ENCODE data around the gene GPR17.

The GPR17 gene

DNA sequence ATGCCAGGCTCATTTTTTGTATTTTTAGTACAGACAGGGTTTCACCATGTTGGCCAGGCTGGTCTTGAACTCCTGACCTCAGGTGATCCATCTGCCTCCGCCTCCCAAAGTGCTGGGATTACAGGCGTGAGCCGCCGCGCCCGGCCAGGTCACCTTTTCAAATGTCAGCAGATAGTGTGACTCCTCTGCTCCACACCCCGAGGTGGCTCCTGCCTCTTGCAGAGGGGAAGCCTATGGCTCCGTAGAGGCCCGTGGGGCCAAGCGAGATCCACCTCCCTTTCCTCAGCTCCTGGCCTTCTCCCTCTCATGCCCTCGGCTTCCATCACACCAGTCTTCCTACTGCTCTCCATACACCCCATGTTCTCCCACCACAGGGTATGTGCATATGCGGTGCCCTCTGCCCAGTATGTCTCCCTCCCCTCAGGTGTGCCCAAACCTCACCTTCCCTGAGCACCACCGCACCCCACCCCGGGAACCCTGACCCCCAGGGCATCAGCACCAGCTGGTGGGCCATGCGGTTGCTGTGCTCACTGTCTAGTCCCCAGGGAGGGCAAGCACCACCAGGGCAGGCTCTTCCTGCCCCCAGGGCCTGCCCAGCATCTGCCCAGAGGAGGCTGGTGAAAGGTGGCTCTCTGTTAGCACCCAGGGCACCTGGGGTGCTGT lies 10.7 kb downstream of the GPR17 start:
- H3K9me3 ChIP-seq (ENCODE audit: control insufficient read depth, insufficient read depth, low read length) = no peaks in the 10 kb centered on the region
- H3F3A ChIP-seq (ENCODE audit: control insufficient read depth, insufficient read depth) = no peaks in the 10 kb centered on the region; the same call in 1 of the 2 replicates
- H3K4me1 ChIP-seq (ENCODE audit: control insufficient read depth, low read length) = peaks cover 18% of the 10 kb centered on the region
- no peak overlapping the region for H3K4me2 ChIP-seq (ENCODE audit: low read length)
- no peak overlapping the region for H3K4me3 ChIP-seq (ENCODE audit: low read length)
- no peaks in the 10 kb centered on the region for H3K9me2 ChIP-seq (replicated peaks; ENCODE audit: control insufficient read depth, low read length)
- no peaks in the 10 kb centered on the region for H3K79me2 ChIP-seq (ENCODE audit: control insufficient read depth, low read length)
- no peaks in the 10 kb centered on the region for H3K27me3 ChIP-seq (ENCODE audit: control insufficient read depth, low read length)
- H3K27ac ChIP-seq (ENCODE audit: low read depth, low read length) = no peak overlapping the region
- no peaks in the 10 kb centered on the region for H4K20me1 ChIP-seq (ENCODE audit: control insufficient read depth, insufficient read depth, low read depth, low read length)
- H3K36me3 ChIP-seq (ENCODE audit: control insufficient read depth, low read length) = no peaks in the 10 kb centered on the region
- TF ChIP-seq EZH2phosphoT487 (IDR thresholded peaks at IDR 0.05; ENCODE audit: borderline replicate concordance, low read length) = no peak
- TF ChIP-seq, protein P1, sequence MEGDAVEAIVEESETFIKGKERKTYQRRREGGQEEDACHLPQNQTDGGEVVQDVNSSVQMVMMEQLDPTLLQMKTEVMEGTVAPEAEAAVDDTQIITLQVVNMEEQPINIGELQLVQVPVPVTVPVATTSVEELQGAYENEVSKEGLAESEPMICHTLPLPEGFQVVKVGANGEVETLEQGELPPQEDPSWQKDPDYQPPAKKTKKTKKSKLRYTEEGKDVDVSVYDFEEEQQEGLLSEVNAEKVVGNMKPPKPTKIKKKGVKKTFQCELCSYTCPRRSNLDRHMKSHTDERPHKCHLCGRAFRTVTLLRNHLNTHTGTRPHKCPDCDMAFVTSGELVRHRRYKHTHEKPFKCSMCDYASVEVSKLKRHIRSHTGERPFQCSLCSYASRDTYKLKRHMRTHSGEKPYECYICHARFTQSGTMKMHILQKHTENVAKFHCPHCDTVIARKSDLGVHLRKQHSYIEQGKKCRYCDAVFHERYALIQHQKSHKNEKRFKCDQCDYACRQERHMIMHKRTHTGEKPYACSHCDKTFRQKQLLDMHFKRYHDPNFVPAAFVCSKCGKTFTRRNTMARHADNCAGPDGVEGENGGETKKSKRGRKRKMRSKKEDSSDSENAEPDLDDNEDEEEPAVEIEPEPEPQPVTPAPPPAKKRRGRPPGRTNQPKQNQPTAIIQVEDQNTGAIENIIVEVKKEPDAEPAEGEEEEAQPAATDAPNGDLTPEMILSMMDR (IDR thresholded peaks at IDR 0.05; ENCODE audit: low read depth, low read length, poor library complexity, severe bottlenecking) = no peak

DNA sequence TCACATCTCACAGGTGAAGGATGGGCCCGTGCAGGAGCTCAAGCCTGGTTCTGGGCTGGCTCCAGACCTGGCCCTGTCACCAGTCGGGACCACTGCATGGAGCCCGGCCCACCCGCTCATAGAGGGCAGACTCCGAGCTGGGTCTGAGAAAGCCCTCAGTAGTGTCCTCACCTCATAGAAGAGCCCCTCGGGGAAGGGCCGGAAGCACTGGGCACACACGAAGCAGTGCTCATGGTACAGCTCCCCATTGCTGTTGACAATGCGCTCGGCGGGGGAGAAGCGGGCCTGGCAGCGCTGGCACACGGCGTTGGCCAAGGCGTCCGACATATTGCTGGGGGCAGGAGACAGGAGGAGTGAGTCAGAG lies 11.3 kb downstream of the GPR17 start:
- H3K27ac ChIP-seq (ENCODE audit: low read depth, low read length) = no peak overlapping the region
- H3K4me2 ChIP-seq (ENCODE audit: low read length) = no peak overlapping the region

DNA sequence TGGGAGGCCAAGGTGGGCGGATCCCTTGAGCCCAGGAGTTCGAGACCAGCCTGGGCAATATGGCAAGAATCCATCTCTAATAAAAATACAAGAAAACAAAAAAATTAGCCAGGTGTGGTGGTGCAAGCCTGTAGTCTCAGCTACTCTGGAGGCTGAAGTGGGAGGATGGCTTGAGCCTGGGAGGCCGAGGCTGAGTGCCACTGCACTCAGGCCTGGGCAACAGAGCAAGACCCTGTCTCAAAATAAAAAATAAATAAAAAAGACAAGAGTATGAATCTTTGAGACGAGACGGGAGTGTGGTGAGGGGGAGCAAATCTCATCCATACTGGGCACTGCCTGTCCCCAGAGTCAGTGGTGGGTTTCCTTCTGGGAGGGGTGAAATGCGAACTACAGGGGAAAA lies 12.2 kb downstream of the GPR17 start:
- TF ChIP-seq EZH2phosphoT487 (IDR thresholded peaks at IDR 0.05; ENCODE audit: borderline replicate concordance, low read length) = no peak
- TF ChIP-seq, protein P1 (IDR thresholded peaks at IDR 0.05; ENCODE audit: low read depth, low read length, poor library complexity, severe bottlenecking) = no peak
- H4K20me1 ChIP-seq (ENCODE audit: control insufficient read depth, insufficient read depth, low read depth, low read length) = no peaks in the 10 kb centered on the region
- H3K36me3 ChIP-seq (ENCODE audit: control insufficient read depth, low read length) = no peaks in the 10 kb centered on the region
- no peaks in the 10 kb centered on the region for H3K79me2 ChIP-seq (ENCODE audit: control insufficient read depth, low read length)
- H3K4me3 ChIP-seq (ENCODE audit: low read length) = no peak overlapping the region
- H3K9me2 ChIP-seq (replicated peaks; ENCODE audit: control insufficient read depth, low read length) = no peaks in the 10 kb centered on the region
- H3F3A ChIP-seq (ENCODE audit: control insufficient read depth, insufficient read depth) = no peaks in the 10 kb centered on the region
- H3K4me1 ChIP-seq (ENCODE audit: control insufficient read depth, low read length) = peaks cover 3% of the 10 kb centered on the region; the same call in 1 of the 2 replicates
- no peak overlapping the region for H3K27ac ChIP-seq (ENCODE audit: low read depth, low read length)
- H3K4me2 ChIP-seq (ENCODE audit: low read length) = no peak overlapping the region
- H3K27me3 ChIP-seq (ENCODE audit: control insufficient read depth, low read length) = no peaks in the 10 kb centered on the region
- H3K9me3 ChIP-seq (ENCODE audit: control insufficient read depth, insufficient read depth, low read length) = no peaks in the 10 kb centered on the region

More for the DNA sequence above, 11.3 kb downstream of the GPR17 start:
- H3K9me2 ChIP-seq (replicated peaks; ENCODE audit: control insufficient read depth, low read length) = no peaks in the 10 kb centered on the region
- H3K9me3 ChIP-seq (ENCODE audit: control insufficient read depth, insufficient read depth, low read length) = no peaks in the 10 kb centered on the region
- H3K27me3 ChIP-seq (ENCODE audit: control insufficient read depth, low read length) = no peaks in the 10 kb centered on the region
- no peaks in the 10 kb centered on the region for H3K79me2 ChIP-seq (ENCODE audit: control insufficient read depth, low read length)
- no peaks in the 10 kb centered on the region; the same call in 1 of the 2 replicates for H3F3A ChIP-seq (ENCODE audit: control insufficient read depth, insufficient read depth)
- H3K4me1 ChIP-seq (ENCODE audit: control insufficient read depth, low read length) = peaks cover 12% of the 10 kb centered on the region
- no peak overlapping the region for H3K4me3 ChIP-seq (ENCODE audit: low read length)
- no peaks in the 10 kb centered on the region for H4K20me1 ChIP-seq (ENCODE audit: control insufficient read depth, insufficient read depth, low read depth, low read length)
- TF ChIP-seq, protein P1 (IDR thresholded peaks at IDR 0.05; ENCODE audit: low read depth, low read length, poor library complexity, severe bottlenecking) = no peak
- TF ChIP-seq EZH2phosphoT487 (IDR thresholded peaks at IDR 0.05; ENCODE audit: borderline replicate concordance, low read length) = no peak
- H3K36me3 ChIP-seq (ENCODE audit: control insufficient read depth, low read length) = no peaks in the 10 kb centered on the region

Data from DOHH2 (cell line).